C4-2B (cell line): ENCODE data around the gene SEMA4D.
"Not testable (repeated sequence)": the region's sequence is repeated elsewhere in the genome, so short reads cannot be mapped to it uniquely, and the experiment has no call there.

Experiments
- H3K27ac ChIP-seq: fragments of 450-650 bp; 2 replicates; pipeline ENCODE4 v1.5.1; 2017
- CTCF ChIP-seq: fragments of 450-650 bp; conservative IDR thresholded peaks from 2 replicates; pipeline ENCODE4 v1.5.1; 2017; ENCODE audit warnings: mild to moderate bottlenecking
- ZFX ChIP-seq: fragments of 450-650 bp; IDR thresholded peaks from 2 replicates; pipeline ENCODE4 v1.6.1; 2017

SEMA4D gene

GRCh38 chr9:89352451-89352850 lies 145.5 kb downstream of the SEMA4D start:
- H3K27ac ChIP-seq, result no peak overlapping the region
- TF ChIP-seq CTCF (no peak), ZFX (no peak)

GRCh38 chr9:89351584-89352300 lies 146.2 kb downstream of the SEMA4D start:
- no peak overlapping the region for H3K27ac ChIP-seq
- no peak for TF ChIP-seq CTCF

DNA sequence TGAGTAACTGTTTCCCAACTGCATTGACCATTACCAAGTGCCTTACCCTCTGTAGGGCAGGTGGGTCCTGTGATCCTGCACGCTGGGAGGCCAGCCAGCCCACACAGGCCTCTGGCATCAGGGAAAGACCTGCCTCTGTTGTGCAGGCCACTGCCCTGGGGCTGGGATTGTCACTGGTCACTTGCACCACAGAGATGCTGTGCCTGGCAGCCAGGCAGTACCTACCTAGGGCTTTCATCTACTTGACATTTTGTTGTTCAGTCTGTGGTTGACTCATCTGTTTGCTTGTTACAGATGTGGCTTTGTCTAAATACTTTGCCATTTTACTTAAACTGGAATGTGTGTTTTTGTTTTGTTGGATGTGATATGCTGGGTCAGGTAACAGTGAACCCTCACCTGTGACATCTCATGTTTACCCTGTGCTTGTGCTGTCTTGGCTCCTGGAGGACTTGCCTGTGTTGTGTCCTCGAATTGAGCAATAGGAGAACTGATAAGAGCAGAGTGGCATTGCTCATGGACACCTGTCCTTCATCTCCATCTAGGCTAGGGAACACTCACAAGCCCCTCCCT lies 146.8 kb downstream of the SEMA4D start:
- TF ChIP-seq CTCF (no peak), ZFX (no peak)
- H3K27ac ChIP-seq, result no peak overlapping the region

- TF ChIP-seq CTCF (no peak), ZFX (no peak)
- H3K27ac ChIP-seq, result no peak overlapping the region
Observed at GRCh38 chr9:89349607-89350006, 148.3 kb downstream of the SEMA4D start.

DNA sequence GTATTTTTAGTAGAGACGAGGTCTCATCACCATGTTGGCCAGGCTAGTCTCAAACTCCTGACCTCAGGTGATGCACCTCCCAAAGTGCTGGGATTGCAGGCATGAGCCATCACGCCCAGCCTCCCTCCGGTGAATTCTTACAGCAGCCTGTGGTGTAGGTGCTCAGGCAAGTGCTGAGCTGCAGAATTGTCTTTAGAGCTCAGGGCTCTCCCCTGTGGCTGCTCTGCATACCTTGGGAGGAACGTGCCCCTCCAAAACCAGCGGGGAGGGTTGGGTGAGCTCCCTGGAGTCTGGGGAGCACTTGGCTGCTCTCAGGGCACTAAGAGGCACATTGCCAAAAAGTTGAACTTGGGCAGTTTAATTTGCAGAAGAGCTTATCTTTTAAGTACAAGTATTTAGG lies 150.3 kb downstream of the SEMA4D start:
- no peak for TF ChIP-seq CTCF
- no peak for TF ChIP-seq ZFX
- H3K27ac ChIP-seq, result no peak overlapping the region

- H3K27ac ChIP-seq, result no peak overlapping the region
- TF ChIP-seq ZFX (no peak), CTCF (no peak)
Observed at GRCh38 chr9:89346696-89347095, 151.2 kb downstream of the SEMA4D start.

- TF ChIP-seq CTCF, result no peak
- no peak for TF ChIP-seq ZFX
- no peak overlapping the region for H3K27ac ChIP-seq
Observed at GRCh38 chr9:89345476-89345875, 152.4 kb downstream of the SEMA4D start.

DNA sequence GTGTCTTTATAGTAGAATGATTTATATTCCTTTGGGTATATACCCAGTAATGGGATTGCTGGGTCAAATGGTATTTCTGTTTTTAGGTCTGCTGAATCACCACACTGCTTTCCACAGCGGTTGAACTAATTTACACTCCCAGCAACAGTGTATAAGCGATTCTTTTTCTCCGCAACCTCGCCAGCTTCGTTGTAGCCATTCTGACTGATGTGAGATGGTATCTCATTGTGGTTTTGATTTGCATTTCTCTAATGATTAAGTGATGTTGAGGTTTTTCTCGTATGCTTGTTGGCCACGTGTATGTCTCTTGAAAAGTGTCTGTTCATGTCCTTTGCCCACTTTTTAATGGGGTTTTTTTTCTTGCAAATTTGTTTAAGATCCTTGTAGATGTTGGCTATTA lies 154.1 kb downstream of the SEMA4D start:
- H3K27ac ChIP-seq, result not testable (repeated sequence)
